DOHH2 (cell line): ENCODE measurements around the gene KRT27.

Experiments
- H3F3A ChIP-seq: fragments of 200-600 bp; sonication (generic), shearing (Covaris generic); 2 replicates; pipeline ENCODE4 v1.6.0; 2016; ENCODE audit warnings: antibody characterized with exemption, mild to moderate bottlenecking; ENCODE audit not compliant: control insufficient read depth, insufficient read depth
- H3K27ac ChIP-seq: fragments of 200-600 bp; sonication (generic); 2 replicates; pipeline ENCODE4 v1.5.1; 2014; ENCODE audit warnings: low read depth, mild to moderate bottlenecking, low read length, moderate library complexity
- H3K27me3 ChIP-seq: fragments of 200-600 bp; sonication (generic); 2 replicates; pipeline ENCODE4 v1.6.1; 2014; ENCODE audit warnings: mild to moderate bottlenecking, low read length, mixed read lengths; ENCODE audit not compliant: control insufficient read depth
- H3K36me3 ChIP-seq: fragments of 200-600 bp; sonication (generic); 2 replicates; pipeline ENCODE4 v1.6.1; 2014; ENCODE audit warnings: mild to moderate bottlenecking, low read length, moderate library complexity, mixed read lengths; ENCODE audit not compliant: control insufficient read depth
- H3K4me1 ChIP-seq: fragments of 200-600 bp; sonication (generic); 2 replicates; pipeline ENCODE4 v1.6.1; 2014; ENCODE audit warnings: mild to moderate bottlenecking, low read length, mixed read lengths; ENCODE audit not compliant: control insufficient read depth
- H3K4me2 ChIP-seq: fragments of 200-600 bp; sonication (generic); 2 replicates; pipeline ENCODE4 v1.6.0; 2014; ENCODE audit warnings: mild to moderate bottlenecking, low read length, moderate library complexity
- H3K4me3 ChIP-seq: fragments of 200-600 bp; sonication (generic); 2 replicates; pipeline ENCODE4 v1.5.1; 2014; ENCODE audit warnings: mild to moderate bottlenecking, low read length, mixed read lengths
- H3K79me2 ChIP-seq: fragments of 200-600 bp; sonication (generic); 2 replicates; pipeline ENCODE4 v1.6.1; 2014; ENCODE audit warnings: mild to moderate bottlenecking, low read length, mixed read lengths; ENCODE audit not compliant: control insufficient read depth
- H3K9me2 ChIP-seq: fragments of 200-600 bp; sonication (generic); replicated peaks from 2 replicates; pipeline ENCODE4 v1.6.1; 2014; ENCODE audit warnings: mild to moderate bottlenecking, low read length, mixed read lengths; ENCODE audit not compliant: control insufficient read depth
- H3K9me3 ChIP-seq: fragments of 200-600 bp; sonication (generic); 2 replicates; pipeline ENCODE4 v1.6.1; 2014; ENCODE audit warnings: antibody characterized with exemption, low read length, mixed read lengths; ENCODE audit not compliant: control insufficient read depth, insufficient read depth
- H4K20me1 ChIP-seq: fragments of 200-600 bp; sonication (generic); 2 replicates; pipeline ENCODE4 v1.6.0; 2014; ENCODE audit warnings: low read depth, mild to moderate bottlenecking, antibody characterized with exemption, low read length, moderate library complexity; ENCODE audit not compliant: control insufficient read depth, insufficient read depth
- EZH2phosphoT487 ChIP-seq: fragments of 200-600 bp; sonication (generic); IDR thresholded peaks from 2 replicates; pipeline ENCODE4 v1.6.1; 2017; ENCODE audit warnings: borderline replicate concordance, mild to moderate bottlenecking, antibody characterized with exemption, low read length, moderate library complexity, mixed read lengths
- TF ChIP-seq, protein P1 (sequence below): fragments of 200-600 bp; sonication (generic); IDR thresholded peaks from one replicate; pipeline ENCODE4 v1.5.1; 2014; ENCODE audit warnings: antibody characterized with exemption, mild to moderate bottlenecking, low read depth, low read length; ENCODE audit not compliant: poor library complexity, severe bottlenecking

Gene KRT27

DNA sequence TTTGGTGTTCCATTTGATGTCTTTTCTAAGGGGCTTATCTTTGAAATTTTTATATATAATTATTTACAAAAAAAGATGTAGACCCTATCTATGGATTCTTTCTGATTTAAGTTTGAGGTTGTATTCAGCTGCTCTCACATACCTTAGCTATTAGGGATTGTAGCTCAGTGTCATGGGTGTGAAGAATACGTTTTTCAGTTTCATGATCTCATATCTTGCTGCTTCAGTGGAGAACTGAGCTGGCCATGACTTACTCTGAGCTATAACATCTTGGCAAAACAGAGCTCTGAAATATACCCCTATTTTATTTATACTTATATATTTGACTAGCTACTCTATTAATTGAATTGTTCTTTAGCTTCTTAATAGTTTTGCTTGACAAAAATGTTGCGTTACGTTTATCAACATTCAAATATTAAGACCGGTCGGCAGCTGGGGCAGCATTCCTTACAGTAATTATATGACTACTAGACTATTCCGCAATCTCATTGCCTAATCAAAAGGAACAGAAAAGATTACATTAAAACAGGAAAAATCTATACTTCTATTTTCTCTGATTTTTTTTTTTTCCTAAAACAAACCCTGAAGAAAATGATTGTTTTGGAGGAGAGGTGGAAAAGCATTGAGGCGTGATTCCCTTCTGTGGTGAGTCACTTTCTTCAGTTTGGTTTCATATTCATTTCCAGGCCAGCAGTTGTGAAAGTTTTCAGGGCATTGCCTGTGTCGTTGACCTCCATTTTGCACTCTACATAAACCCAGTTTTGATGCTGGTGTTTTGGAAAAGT is 54.7 kb downstream of the KRT27 start:
- no peak overlapping the region for H3K27ac ChIP-seq
- no peaks in the 10 kb centered on the region for H4K20me1 ChIP-seq
- H3K9me2 ChIP-seq: no peaks in the 10 kb centered on the region
- H3K36me3 ChIP-seq: no peaks in the 10 kb centered on the region
- H3K4me3 ChIP-seq: no peak overlapping the region
- H3F3A ChIP-seq: no peaks in the 10 kb centered on the region
- no peaks in the 10 kb centered on the region for H3K79me2 ChIP-seq
- H3K4me1 ChIP-seq: peaks cover 4% of the 10 kb centered on the region
- no peak overlapping the region for H3K4me2 ChIP-seq
- TF ChIP-seq, protein P1, sequence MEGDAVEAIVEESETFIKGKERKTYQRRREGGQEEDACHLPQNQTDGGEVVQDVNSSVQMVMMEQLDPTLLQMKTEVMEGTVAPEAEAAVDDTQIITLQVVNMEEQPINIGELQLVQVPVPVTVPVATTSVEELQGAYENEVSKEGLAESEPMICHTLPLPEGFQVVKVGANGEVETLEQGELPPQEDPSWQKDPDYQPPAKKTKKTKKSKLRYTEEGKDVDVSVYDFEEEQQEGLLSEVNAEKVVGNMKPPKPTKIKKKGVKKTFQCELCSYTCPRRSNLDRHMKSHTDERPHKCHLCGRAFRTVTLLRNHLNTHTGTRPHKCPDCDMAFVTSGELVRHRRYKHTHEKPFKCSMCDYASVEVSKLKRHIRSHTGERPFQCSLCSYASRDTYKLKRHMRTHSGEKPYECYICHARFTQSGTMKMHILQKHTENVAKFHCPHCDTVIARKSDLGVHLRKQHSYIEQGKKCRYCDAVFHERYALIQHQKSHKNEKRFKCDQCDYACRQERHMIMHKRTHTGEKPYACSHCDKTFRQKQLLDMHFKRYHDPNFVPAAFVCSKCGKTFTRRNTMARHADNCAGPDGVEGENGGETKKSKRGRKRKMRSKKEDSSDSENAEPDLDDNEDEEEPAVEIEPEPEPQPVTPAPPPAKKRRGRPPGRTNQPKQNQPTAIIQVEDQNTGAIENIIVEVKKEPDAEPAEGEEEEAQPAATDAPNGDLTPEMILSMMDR: no peak
- no peaks in the 10 kb centered on the region for H3K9me3 ChIP-seq
- peaks cover 6% of the 10 kb centered on the region; the same call in 1 of the 2 replicates for H3K27me3 ChIP-seq

DNA sequence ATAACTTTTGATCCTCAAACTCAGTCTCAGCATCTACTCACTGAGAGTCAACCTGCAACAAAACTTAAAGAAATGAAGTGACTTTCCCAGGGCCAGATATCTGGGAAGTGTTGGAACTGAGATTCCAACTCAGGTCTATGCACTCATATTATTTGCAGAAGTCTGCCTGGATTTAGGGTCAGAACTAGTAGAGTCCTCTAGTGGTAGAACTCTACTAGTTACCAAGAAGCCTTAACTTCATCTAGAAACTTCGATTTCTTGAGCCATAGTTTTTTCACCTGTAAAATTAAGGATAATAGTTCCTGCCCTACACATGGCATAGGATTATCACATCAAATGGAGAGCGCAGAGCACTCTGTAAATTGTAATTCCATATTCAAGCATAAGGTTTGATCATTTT is 55.4 kb downstream of the KRT27 start:
- Histone ChIP-seq H3K9me3 (no peaks in the 10 kb centered on the region), H3K79me2 (no peaks in the 10 kb centered on the region), H3F3A (no peaks in the 10 kb centered on the region), H4K20me1 (no peaks in the 10 kb centered on the region), H3K4me3 (no peak overlapping the region), H3K27me3 (peaks cover 12% of the 10 kb centered on the region; the same call in 1 of the 2 replicates), H3K27ac (no peak overlapping the region), H3K36me3 (no peaks in the 10 kb centered on the region), H3K4me2 (no peak overlapping the region), H3K9me2 (no peaks in the 10 kb centered on the region), H3K4me1 (peaks cover 4% of the 10 kb centered on the region)
- TF ChIP-seq EZH2phosphoT487: no peak
- TF ChIP-seq, protein P1: peak; percentile 28
